Measurements from ENCODE around the gene SART3. TPM values are rescaled to one million over a fixed set of nuclear protein-coding genes. Genes with fewer than 3 reads are reported as not detected.
"Not testable (repeated sequence)": the region's sequence is repeated elsewhere in the genome, so short reads cannot be mapped to it uniquely, and the experiment has no call there.

SART3 gene
- total and polyA plus RNA-seq, 2 of the 8 experiments (the other 6 are each of a cell fraction or from before 2014, with no cell fraction given), result 16.0 to 103 TPM

DNA sequence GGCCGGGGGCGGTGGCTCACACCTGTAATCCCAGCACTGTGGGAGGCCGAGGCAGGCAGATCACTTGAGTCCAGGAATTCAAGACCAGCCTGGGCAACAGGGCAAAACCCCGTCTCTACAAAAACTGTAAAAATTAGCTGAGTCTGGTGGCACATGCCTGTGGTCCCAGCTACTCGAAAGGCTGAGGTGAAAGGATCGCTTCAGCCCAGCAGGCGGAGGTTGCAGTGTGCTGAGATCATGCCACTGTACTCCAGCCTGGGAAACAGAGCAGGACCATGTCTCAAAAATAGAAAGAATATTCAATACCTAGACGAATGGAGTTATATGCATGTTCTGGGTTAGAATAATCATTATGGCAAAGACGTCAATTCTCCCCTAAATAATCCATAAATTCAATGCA, 5.6 kb downstream of the SART3 start:
- POLR2A ChIA-PET (ENCODE audit: partially characterized antibody), result interaction anchor here (0.6 to 1.1 kb wide), 2 partner anchors 15 to 545 kb away, joined by 3 to 4 read pairs; no protein-coding TSS in a partner anchor
- not testable (repeated sequence) for H3K9ac ChIP-seq (replicated peaks in 1 of 4; ENCODE audit: extremely low read depth in 1 of 4, low read depth in 3 of 4, low read length in 3 of 4); H3K27ac ChIP-seq (ENCODE audit: low read depth, low read length); DNase-seq (ENCODE audit: low read depth in 1 of 2, low spot score in 2 of 2); H3K4me3 ChIP-seq (ENCODE audit: extremely low read depth in 1 of 4, insufficient read depth in 2 of 4, low read depth in 3 of 4, low read length in 4 of 4); H4K8ac ChIP-seq (ENCODE audit: extremely low read depth, insufficient read depth, low read length); H3K4me2 ChIP-seq (ENCODE audit: insufficient read depth in 1 of 2, low read depth in 2 of 2, low read length in 2 of 2); H3K56ac ChIP-seq (replicated peaks; ENCODE audit: insufficient read length, low read depth, low read length); H2BK5ac ChIP-seq (ENCODE audit: low read depth, low read length); H3K14ac ChIP-seq (ENCODE audit: insufficient read length); H2BK12ac ChIP-seq (ENCODE audit: low read depth, low read length); H2BK20ac ChIP-seq (ENCODE audit: low read length); H4K91ac ChIP-seq (replicated peaks; ENCODE audit: insufficient read length, low read length); H2AK5ac ChIP-seq (ENCODE audit: low read depth, low read length); H4K5ac ChIP-seq (ENCODE audit: insufficient read length, low read depth, low read length); H3K23me2 ChIP-seq (ENCODE audit: low read depth, low read length); H3K79me1 ChIP-seq (ENCODE audit: low read depth, low read length); H3K4ac ChIP-seq (replicated peaks; ENCODE audit: insufficient read length, low read depth, low read length); H3K23ac ChIP-seq (ENCODE audit: insufficient read length); H2BK120ac ChIP-seq (replicated peaks; ENCODE audit: low read depth, low read length); H2BK15ac ChIP-seq (ENCODE audit: low read length); H3K4me1 ChIP-seq (replicated peaks in 1 of 4; ENCODE audit: control insufficient read depth in 3 of 4, insufficient read depth in 4 of 4, low read length in 3 of 4); H2AFZ ChIP-seq (ENCODE audit: low read length); H3K18ac ChIP-seq (ENCODE audit: extremely low read depth, low read length); H3K9me3 ChIP-seq (ENCODE audit: insufficient read depth in 2 of 2, low read depth in 1 of 2, low read length in 1 of 2); FAIRE-seq; H3K27me3 ChIP-seq (replicated peaks in 1 of 4; ENCODE audit: control insufficient read depth in 3 of 4, extremely low read depth in 1 of 4, insufficient read depth in 3 of 4, low read length in 3 of 4)
- Histone ChIP-seq H3K36me3 (ENCODE audit: control insufficient read depth in 2 of 4, insufficient read depth in 4 of 4, low read length in 3 of 4) (peaks cover 0 to 21% (median 1%) of the 10 kb centered on the region in 4 experiments; a peak in 4 of 8 replicates), H3K79me2 (ENCODE audit: control insufficient read depth in 1 of 2, insufficient read depth in 2 of 2, low read length in 2 of 2) (peaks cover 53 to 99% of the 10 kb centered on the region in 2 experiments), H4K20me1 (replicated peaks in 1 of 2; ENCODE audit: control insufficient read depth in 1 of 2, insufficient read depth in 2 of 2, low read length in 2 of 2) (peaks cover 21 to 24% of the 10 kb centered on the region in 2 experiments)
- CTCF ChIA-PET (ENCODE audit: partially characterized antibody), result interaction anchor here (0.7 to 24.3 kb wide), 2 partner anchors 19 to 58 kb away, joined by 3 to 523 read pairs; no protein-coding TSS in a partner anchor
- 93% methylated on average over 9 of the region's 9 CpGs; no CpG with 5 or more reads in 1 of the 2 experiments for WGBS, 2 experiments (ENCODE audit: extremely low coverage in 1 of 2, insufficient coverage in 1 of 2, insufficient read length in 1 of 2, insufficient replicate concordance in 2 of 2, low coverage in 1 of 2, low lambda C conversion rate in 2 of 2, missing lambda C conversion rate in 1 of 2)

Data from H1 (cell line).